Activated effector memory CD4-positive, alpha-beta T cell treated with Interleukin-2 at 50 U/mL for 16 hours (primary cell): ENCODE results near the gene GLS.
"Not testable (repeated sequence)": the region's sequence is repeated elsewhere in the genome, so short reads cannot be mapped to it uniquely, and the experiment has no call there.

Experiments used
- DNase-seq: peaks from one replicate; pipeline ENCODE4 v3.0.0-alpha.2; 2020

GLS gene

GRCh38 chr2:190880378-190881083, at the start of gene GLS:
Gene GLS (plus strand): TSS chr2:190880821. CDS start chr2:190881085, 264 bp downstream.
- peak; percentile 94 for DNase-seq

GRCh38 chr2:190831941-190832340, 48.7 kb upstream of the GLS start:
- no peak for DNase-seq

GRCh38 chr2:190834890-190835208, 45.8 kb upstream of the GLS start:
- no peak for DNase-seq

GRCh38 chr2:190835303-190835930, 45.2 kb upstream of the GLS start:
- no peak for DNase-seq

- no peak for DNase-seq
Observed at GRCh38 chr2:190836767-190837166, 43.9 kb upstream of the GLS start.

GRCh38 chr2:190837420-190837819, 43.2 kb upstream of the GLS start:
- DNase-seq: no peak

GRCh38 chr2:190837952-190838361, 42.7 kb upstream of the GLS start:
- DNase-seq: no peak

- no peak for DNase-seq
Observed at GRCh38 chr2:190838492-190838910, 42.1 kb upstream of the GLS start.

- DNase-seq: no peak
Observed at GRCh38 chr2:190840569-190841172, 40.0 kb upstream of the GLS start.

GRCh38 chr2:190841707-190842505, 38.7 kb upstream of the GLS start:
- DNase-seq: no peak

GRCh38 chr2:190842606-190843104, 38.0 kb upstream of the GLS start:
- DNase-seq: no peak

GRCh38 chr2:190843890-190844699, 36.5 kb upstream of the GLS start:
- no peak for DNase-seq

GRCh38 chr2:190844700-190845401, 35.8 kb upstream of the GLS start:
- DNase-seq: no peak

- no peak for DNase-seq
Observed at GRCh38 chr2:190846746-190847145, 33.9 kb upstream of the GLS start.

GRCh38 chr2:190847504-190848081, 33.0 kb upstream of the GLS start:
- DNase-seq: no peak

GRCh38 chr2:190849774-190850173, 30.8 kb upstream of the GLS start:
- DNase-seq: no peak

- not testable (repeated sequence) for DNase-seq
Observed at GRCh38 chr2:190853022-190853421, 27.6 kb upstream of the GLS start.

- no peak for DNase-seq
Observed at GRCh38 chr2:190853531-190854383, 26.9 kb upstream of the GLS start.

GRCh38 chr2:190854726-190855125, 25.9 kb upstream of the GLS start:
- DNase-seq: no peak

GRCh38 chr2:190855245-190855644, 25.4 kb upstream of the GLS start:
- DNase-seq: no peak
